Left cardiac atrium (tissue), 4 donors: Measurements from ENCODE around the gene HAUS5. TPM values are rescaled to one million over a fixed set of nuclear protein-coding genes. Genes with fewer than 3 reads are reported as not detected.
"Not testable (repeated sequence)": the region's sequence is repeated elsewhere in the genome, so short reads cannot be mapped to it uniquely, and the experiment has no call there.

Source experiments
- ATAC-seq, 2 donors: fragments of 200-7000 bp; cut with Tn5 transposase; one replicate each; pipeline ENCODE4 v1.9.1; 2020; ENCODE audit warnings: mild to moderate bottlenecking in 2 of 2, moderate library complexity in 2 of 2
- DNase-seq: peaks from one replicate; pipeline ENCODE4 v3.0.0-alpha.2; 2020
- intact Hi-C, 2 donors: fragments of 100-400 bp; cut with DNase I; formaldehyde crosslinking; loops; one replicate each; pipeline versions ENCODE4 v1.14.1 to v1.15.1; 2022 to 2023
- total RNA-seq, 2 donors: library from RNA; stranded (reverse); fragmentation: NEBNext Ultra II Directional; extraction: Animal tissue kit (Norgen Biotek cat#: 25700); gene quantifications; one replicate each; pipeline ENCODE4 v1.2.1, GENCODE V29; 2021
- donor health status: DM: no; HTN: yes; CAD: no.
- donor health status: DM: no; HTN: yes; CAD: no; lungs with severe emphysema.
- donor health status: DM: yes; HTN: yes; CAD: no.
- donor health status: Dilated cardiomyopathy.

Gene HAUS5
- total RNA-seq, 2 donors from 2014 or later = 3.8 to 4.2 TPM

DNA sequence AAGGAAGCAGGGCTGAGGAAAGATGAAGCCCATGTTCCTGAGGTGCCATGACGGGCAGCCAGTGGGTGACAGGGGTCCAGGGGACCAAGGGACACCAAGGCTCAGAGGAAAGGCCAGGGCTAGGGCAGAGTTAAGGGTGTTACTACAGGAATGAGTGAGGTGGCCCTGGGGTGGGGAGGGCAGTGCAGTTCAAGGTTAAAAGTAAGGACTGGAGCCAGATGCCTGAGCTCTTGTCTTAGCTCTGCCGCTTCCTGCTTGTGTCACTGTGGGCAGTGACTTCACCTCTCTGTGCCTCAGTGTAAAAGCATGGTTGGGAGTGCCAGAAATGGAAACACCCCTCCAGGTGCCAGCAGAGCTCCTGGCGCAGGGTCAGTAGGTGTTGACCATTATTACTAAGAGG, 24.1 kb downstream of the HAUS5 start:
- ATAC-seq = no peak
- intact Hi-C loops = no loop called here
- DNase-seq = no peak

DNA sequence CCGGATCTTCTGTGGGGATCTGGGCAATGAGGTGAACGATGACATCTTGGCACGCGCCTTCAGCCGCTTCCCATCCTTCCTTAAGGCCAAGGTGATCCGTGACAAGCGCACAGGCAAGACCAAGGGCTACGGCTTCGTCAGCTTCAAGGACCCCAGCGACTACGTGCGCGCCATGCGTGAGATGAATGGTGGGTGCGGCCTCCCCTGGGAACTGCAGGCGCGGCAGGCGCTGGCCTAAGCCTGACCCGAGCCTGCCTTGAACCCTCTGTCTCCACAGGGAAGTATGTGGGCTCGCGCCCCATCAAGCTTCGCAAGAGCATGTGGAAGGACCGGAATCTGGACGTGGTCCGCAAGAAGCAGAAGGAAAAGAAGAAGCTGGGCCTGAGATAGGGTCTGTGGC, 24.6 kb downstream of the HAUS5 start:
- DNase-seq (no peak), ATAC-seq (no peak)
- intact Hi-C loops = no loop called here

DNA sequence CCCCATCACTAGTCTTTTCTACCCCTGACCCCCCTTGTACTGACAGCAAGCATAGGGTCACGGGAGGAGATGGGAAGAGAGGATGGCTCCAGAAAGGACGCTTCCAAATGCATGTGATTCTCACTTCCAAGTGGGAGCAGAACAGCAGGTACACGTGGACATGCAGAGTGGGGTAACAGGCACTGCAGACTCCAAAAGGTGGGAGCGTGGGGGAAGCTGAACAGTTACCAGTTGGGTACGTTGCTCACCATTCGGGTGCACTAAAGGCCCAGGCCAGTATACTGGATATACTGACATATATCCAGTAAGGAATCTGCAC, 26.7 kb downstream of the HAUS5 start:
- ATAC-seq = no peak
- no peak for DNase-seq
- intact Hi-C loops = no loop called here

DNA sequence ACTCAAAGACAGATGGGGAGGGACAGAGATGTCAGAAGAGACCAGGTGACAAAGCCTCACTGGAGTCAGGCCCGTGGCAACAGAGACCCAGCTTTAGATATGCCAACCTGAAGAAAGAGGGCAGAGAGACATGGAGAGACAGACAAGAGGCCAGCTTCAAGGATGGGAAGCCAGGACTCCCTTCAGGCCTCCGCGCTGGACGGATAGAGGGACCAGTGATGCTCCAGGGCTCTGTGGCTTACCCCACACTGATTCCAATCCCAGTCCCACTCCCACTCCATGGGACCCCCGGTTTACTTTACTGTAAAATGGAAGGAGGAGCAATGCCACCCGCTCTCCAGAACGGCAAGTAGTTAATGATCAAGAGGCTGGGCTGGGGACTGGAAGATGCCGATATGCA, 27.3 kb downstream of the HAUS5 start:
- intact Hi-C loops = no loop called here
- DNase-seq (no peak), ATAC-seq (no peak)

DNA sequence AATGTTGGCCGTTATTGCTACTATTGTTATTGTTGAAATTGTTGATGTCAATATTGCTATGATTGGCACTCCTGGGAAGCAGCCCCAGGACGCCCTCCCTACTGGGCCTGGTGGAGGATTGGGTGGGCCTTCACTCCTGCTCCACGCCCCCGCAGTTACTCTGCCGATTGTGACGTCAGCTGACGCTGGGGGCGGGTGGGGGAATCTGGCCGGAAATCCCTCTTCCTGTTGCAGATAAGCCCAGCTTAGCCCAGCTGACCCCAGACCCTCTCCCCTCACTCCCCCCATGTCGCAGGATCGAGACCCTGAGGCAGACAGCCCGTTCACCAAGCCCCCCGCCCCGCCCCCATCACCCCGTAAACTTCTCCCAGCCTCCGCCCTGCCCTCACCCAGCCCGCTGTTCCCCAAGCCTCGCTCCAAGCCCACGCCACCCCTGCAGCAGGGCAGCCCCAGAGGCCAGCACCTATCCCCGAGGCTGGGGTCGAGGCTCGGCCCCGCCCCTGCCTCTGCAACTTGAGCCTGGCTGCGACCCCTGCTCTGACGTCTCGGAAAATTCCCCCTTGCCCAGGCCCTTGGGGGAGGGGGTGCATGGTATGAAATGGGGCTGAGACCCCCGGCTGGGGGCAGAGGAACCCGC, 29.1 kb downstream of the HAUS5 start, which contains the start of gene ETV2:
ETV2 (plus strand) TSS at position 231 of the 637 bp plus-strand sequence. CDS start 716 bp downstream, outside the sequence.
- ATAC-seq (no peak), DNase-seq (peak; percentile 67)
- intact Hi-C loops = no loop called here

DNA sequence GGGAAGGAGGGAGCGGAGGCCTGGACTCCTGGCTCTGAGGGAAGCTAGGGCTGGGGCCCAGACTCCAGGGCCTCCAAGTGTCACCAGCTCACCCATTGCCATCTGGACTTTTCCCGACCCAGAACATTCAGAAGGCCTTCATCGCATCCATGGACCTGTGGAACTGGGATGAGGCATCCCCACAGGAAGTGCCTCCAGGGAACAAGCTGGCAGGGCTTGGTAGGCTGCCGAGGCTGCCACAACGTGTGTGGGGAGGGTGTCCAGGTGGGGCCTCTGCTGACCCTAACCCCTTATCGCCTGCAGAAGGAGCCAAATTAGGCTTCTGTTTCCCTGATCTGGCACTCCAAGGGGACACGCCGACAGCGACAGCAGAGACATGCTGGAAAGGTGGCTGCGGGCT, 29.8 kb downstream of the HAUS5 start:
- intact Hi-C loops = no loop called here
- ATAC-seq = no peak
- DNase-seq = no peak

DNA sequence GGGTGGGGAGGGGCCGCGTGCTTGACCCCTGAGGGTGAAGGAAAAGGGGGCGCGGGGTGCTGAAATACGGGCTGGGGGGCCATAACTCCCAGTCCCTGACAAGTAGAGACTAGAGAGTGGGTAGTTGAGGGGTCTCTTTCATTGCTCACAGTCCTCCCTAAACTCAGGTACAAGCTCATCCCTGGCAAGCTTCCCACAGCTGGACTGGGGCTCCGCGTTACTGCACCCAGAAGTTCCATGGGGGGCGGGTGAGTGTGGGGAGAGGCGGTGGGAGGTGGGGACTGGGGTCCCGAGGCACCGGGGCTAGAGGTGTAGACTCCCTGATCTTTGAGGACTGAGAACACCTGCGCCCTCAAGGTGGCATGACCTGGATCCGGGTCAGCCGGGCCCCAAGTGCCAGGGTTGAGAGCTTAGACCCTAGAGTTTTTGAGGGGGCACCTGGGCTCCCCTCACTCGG, 30.3 kb downstream of the HAUS5 start:
- ATAC-seq (no peak), DNase-seq (no peak)
- intact Hi-C loops = no loop called here

DNA sequence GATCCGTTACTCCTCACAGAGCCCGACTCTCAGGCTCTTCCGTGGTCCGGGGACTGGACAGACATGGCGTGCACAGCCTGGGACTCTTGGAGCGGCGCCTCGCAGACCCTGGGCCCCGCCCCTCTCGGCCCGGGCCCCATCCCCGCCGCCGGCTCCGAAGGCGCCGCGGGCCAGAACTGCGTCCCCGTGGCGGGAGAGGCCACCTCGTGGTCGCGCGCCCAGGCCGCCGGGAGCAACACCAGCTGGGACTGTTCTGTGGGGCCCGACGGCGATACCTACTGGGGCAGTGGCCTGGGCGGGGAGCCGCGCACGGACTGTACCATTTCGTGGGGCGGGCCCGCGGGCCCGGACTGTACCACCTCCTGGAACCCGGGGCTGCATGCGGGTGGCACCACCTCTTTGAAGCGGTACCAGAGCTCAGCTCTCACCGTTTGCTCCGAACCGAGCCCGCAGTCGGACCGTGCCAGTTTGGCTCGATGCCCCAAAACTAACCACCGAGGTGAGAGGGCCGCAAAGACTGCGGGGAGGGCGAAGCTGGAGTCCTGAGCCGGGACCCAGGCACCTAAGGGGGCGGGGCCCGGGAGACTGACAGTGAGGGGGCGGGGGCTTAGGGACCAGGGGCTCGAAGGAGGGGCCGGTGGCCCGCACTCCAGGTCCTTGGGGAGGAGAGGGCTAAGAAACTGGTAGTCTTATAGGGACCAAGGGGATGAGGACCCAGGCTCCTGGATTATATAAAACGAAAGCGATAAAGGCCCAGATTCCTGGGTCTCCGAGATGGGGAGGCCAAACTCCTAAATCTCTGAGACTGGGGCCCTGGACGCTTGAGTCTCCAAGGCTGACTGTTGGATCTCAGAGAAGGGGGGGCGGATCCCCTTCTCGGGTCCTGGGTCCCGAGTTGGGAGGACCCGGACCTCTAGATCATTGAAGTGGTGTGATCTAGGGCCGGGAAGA, 31.0 kb downstream of the HAUS5 start:
- DNase-seq = peak; percentile 83
- ATAC-seq = peak; percentile 61 to 74
- intact Hi-C loops = no loop called here

DNA sequence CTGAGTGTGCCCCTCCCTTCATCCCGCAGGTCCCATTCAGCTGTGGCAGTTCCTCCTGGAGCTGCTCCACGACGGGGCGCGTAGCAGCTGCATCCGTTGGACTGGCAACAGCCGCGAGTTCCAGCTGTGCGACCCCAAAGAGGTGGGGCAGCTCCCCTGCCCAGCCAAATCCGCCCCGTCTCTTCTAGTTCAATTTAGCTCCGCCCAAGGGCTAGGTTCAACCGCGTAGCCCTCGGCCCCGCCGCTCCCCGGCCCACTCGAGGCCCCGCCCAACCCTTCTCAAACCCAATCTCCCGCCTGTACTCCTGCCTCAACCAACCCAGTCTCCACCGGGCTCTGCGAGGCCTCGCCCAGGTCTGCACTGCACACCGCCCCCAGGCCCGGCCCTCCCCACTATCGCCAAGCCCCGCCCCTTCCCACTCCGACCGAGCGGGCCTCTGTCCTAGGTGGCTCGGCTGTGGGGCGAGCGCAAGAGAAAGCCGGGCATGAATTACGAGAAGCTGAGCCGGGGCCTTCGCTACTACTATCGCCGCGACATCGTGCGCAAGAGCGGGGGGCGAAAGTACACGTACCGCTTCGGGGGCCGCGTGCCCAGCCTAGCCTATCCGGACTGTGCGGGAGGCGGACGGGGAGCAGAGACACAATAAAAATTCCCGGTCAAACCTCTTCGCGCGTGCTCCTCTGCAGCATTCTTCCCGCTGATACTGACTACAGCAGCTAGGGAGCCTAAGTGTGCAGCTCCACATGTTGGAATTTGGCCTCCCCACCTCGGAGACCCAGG, 31.9 kb downstream of the HAUS5 start:
- ATAC-seq (peak; percentile 89 to 93), DNase-seq (peak; percentile 97)
- intact Hi-C loops = no loop called here

DNA sequence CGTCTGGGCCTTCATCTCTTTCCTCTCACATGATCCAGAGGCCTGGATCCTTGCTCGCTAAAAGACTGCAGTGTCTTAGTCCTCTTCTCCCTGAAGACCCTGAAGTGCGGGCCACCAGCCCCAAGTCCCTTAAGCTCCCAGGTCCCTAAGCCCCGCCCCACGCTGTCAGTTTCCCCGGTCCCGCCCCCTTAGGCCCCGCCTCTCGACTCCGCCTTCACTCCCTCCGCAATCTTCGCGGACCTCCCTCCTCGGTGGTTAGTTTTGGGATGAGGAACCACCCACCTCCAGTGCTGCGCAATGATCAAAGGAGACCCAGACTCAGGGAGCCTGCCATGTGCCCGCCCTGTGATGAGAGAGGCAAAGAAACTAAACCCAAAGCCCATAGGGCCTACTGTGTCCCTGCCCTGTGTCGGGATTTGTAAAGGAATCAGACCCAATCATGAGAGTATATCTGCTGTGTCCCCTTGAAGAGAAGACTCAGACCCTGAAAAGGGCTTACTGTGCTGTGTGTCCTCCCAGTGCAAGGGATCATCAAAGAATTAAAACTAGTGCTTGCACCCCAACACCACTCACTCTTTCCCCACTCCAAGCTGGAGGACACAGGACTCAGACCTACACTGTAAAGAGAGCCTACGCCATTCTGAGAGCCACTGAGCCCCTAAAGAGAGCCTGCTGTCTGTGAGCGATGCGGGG, 32.6 kb downstream of the HAUS5 start:
- intact Hi-C loops = no loop called here
- peak; percentile 92 for DNase-seq
- ATAC-seq = peak; percentile 46 to 53

DNA sequence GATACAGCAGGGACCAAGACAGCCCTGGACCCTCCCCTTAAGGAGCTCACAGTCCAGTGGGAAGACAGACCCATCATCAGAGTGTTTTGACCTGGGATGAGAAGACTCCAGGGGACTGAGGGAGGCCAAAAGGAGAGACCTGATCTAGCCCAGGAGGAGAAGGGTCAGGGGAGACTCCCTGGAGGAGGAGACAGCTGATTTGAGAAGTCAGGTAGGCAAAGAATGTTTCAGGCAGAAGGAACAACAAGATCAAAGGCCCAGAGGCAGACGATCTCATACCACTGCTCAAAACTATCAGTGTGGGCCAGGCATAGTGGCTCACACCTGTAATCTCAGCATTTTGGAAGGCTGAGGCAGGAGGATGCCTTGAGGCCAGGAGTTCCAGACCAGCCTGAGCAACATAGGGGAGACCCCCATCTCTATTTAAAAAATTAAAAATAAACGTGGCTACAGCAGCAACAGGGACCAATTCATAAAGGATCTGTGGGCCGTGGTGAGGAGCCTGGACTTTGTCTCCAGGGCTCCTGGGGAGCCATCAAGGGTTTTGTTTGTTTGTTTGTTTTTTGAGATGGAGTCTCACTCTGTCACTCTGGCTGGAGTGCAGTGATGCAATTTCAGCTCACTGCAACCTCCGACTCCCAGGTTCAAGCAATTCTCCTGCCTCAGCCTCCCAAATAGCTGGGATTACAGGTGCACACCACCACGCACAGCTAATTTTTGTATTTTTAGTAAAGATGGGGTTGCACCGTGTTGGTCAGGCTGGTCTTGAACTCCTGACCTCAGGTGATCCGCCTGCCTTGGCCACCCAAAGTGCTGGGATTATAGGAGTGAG, 33.4 kb downstream of the HAUS5 start:
- intact Hi-C loops = no loop called here
- no peak for ATAC-seq
- DNase-seq = no peak

DNA sequence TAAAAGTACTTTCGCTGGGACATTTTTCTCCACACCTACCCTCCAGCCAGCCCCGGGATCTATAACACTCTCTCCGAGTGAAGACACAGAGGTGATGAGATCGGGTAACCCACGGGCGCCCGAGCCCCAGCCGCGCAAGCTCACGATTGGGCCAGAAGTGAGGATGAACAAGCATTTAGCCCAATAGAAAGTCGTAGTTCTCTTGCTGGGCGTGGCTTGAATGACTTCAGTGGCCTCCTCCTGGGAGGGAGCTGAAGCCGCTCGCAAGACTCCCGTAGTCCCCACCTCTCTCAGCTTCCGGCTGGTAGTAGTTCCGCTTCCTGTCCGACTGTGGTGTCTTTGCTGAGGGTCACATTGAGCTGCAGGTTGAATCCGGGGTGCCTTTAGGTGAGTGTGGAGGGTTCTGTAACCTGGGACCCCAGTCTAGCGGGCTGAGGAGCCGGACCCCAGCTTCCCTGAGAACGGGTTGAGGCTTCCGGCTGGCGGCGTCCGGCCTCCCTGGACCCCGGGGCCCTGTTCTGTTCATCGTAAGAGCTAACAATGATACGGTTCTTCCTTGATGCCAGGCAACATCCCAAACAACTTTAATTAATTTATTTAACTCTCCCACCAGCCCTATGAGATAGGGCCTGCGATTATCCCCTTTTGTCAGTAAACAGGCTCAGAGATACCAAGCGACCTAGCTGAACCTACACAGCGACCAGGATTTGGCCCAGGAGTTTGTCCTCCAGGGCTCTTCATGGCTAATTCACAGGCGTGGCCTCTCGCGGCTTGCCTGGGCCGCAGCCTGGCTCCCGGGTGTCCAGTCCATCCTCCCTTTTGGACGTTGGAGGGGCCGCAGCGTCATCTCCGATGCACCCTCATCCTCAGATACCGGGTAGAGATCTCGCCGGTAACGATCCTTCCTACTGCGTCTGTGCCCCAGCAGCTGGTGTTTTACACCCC, 35.8 kb downstream of the HAUS5 start, which contains the start of gene COX6B1:
COX6B1 (plus strand) TSS at position 307 of the 945 bp plus-strand sequence. CDS start 2,921 bp downstream, outside the sequence.
- intact Hi-C loops = no loop called here
- DNase-seq (peak; percentile 94), ATAC-seq (peak; percentile 77 to 79)

DNA sequence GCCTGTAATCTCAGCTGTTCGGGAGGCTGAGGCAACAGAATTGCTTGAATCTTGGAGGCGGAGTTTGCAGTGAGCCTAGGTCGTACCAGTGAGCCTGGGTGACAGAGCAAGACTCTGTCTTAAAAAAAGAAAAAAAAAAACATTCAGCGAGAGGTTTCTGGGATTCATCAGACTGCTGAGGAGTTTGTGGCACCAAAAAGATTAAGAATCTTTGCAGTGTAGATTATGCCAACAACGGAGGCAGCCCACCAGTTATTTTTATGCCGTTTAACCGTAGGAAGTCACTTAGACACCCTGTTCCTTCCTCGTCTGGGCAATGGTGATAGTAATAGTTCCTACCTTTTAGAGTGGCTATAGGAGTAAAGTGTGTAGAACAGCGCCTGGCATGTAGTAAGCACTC, 38.0 kb downstream of the HAUS5 start:
- DNase-seq (no peak), ATAC-seq (no peak)
- intact Hi-C loops = no loop called here

DNA sequence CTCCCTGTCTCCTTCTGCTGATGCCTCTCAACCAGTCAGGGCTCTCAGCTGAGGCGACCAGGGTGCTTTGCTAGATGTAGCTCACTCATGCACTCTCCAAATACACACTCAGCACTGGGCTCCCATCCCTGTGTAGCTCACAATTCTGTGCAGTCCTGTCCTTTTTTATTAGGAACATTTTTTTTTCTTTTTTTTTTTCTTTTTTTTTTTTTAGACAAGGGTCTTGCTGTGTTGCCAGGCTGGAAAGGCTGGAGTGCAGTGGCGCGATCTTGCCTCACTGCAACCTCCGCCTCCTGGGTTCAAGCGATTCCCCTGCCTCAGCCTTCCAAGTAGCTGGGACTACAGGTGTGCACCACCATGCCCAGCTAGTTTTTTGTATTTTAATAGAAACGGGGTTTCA, 42.3 kb downstream of the HAUS5 start:
- DNase-seq, intact Hi-C loops: not testable (repeated sequence)

DNA sequence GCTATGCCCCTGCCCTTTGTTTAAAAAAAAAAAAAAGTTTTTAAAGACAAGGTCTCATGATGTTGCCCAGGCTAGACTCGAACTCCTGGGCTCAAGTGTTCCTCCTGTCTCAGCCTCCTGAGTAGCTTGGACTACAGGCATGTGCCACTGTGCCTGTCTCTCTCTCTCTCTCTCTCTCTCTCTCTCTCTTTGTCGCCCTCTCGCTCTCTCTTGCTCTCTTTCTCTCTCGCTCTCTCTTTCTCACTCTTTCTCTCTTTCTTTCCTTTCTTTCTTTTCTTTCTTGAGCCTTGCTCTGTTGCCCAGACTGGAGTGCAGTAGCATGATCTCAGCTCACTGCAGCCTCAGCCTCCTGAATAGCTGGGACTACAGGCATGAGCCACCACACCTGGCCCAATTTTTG, 43.1 kb downstream of the HAUS5 start:
- DNase-seq (no peak), ATAC-seq (no peak)
- intact Hi-C loops = no loop called here

More for the DNA sequence above, 42.3 kb downstream of the HAUS5 start:
- not testable (repeated sequence) for ATAC-seq

DNA sequence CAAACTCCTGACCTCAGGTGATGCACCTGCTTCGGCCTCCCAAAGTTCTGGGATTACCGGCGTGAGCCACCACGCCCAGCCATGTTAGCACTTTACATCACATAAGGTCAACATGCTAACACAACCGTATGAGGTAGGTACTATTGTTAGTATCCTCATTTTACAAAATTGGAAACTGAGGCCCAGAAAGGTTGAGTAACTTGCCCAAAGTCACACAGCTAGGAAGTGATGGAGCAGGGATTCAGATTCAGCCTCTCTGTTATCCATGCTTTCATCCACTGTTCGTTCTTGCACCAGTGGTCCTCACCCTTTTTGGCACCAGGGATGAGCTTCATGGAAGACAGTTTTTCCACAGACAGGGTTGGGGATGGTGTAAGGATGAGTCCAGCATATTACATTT, 44.2 kb downstream of the HAUS5 start:
- intact Hi-C loops = no loop called here
- no peak for DNase-seq
- no peak for ATAC-seq
